AG10803 (cell line): Measurements from ENCODE around the gene PTHLH.

Source experiments
- DNase-seq: peaks from one replicate; pipeline ENCODE4 v3.0.0; 2010; ENCODE audit warnings: low read depth
- H3K4me3 ChIP-seq: 2 replicates; pipeline ENCODE4 v1.5.1; 2011; ENCODE audit warnings: mild to moderate bottlenecking, low read length, control low read depth
- CTCF ChIP-seq: conservative IDR thresholded peaks from 2 replicates; pipeline ENCODE4 v1.5.1; 2011; ENCODE audit warnings: mild to moderate bottlenecking, low read length, control low read depth, inconsistent platforms

The PTHLH gene

GRCh38 chr12:27946421-27946820 is 26.1 kb downstream of the PTHLH start:
- H3K4me3 ChIP-seq = no peak overlapping the region
- no peak for TF ChIP-seq CTCF
- peak; percentile 77 for DNase-seq

GRCh38 chr12:27940756-27941402 is 31.7 kb downstream of the PTHLH start:
- H3K4me3 ChIP-seq = no peak overlapping the region
- TF ChIP-seq CTCF = peak; percentile 97
- DNase-seq = peak; percentile 75

- no peak overlapping the region for H3K4me3 ChIP-seq
- no peak for DNase-seq
- no peak for TF ChIP-seq CTCF
Observed at GRCh38 chr12:27940245-27940644, 32.3 kb downstream of the PTHLH start.

- no peak for DNase-seq
- no peak overlapping the region for H3K4me3 ChIP-seq
Observed at GRCh38 chr12:27937768-27938167, 34.8 kb downstream of the PTHLH start.

GRCh38 chr12:27936196-27936595 is 36.3 kb downstream of the PTHLH start:
- TF ChIP-seq CTCF = no peak
- DNase-seq = no peak
- H3K4me3 ChIP-seq = no peak overlapping the region

More at GRCh38 chr12:27937768-27938167, 34.8 kb downstream of the PTHLH start:
- no peak for TF ChIP-seq CTCF

GRCh38 chr12:27934276-27934675 is 38.3 kb downstream of the PTHLH start:
- H3K4me3 ChIP-seq = no peak overlapping the region
- no peak for DNase-seq
- no peak for TF ChIP-seq CTCF

GRCh38 chr12:27931390-27931789 is 41.1 kb downstream of the PTHLH start:
- DNase-seq = no peak
- TF ChIP-seq CTCF = no peak
- no peak overlapping the region for H3K4me3 ChIP-seq
